OCI-LY1 (cell line): Measurements from ENCODE around the gene DIP2C.

Experiments
- H2AFZ ChIP-seq: fragments of 200-600 bp; sonication (generic), shearing (Covaris generic); 2 replicates; pipeline ENCODE4 v1.6.0; 2014; ENCODE audit warnings: antibody characterized with exemption, mild to moderate bottlenecking, low read length
- H3F3A ChIP-seq: fragments of 200-600 bp; sonication (generic), shearing (Covaris generic); 2 replicates; pipeline ENCODE4 v1.6.0; 2014; ENCODE audit warnings: mild to moderate bottlenecking, antibody characterized with exemption, low read length, moderate library complexity; ENCODE audit not compliant: insufficient read depth
- H3K27ac ChIP-seq: fragments of 200-600 bp; sonication (generic); 2 replicates; pipeline ENCODE4 v1.5.1; 2014; ENCODE audit warnings: low read length, mixed run types, mild to moderate bottlenecking, low read depth; ENCODE audit not compliant: poor library complexity, severe bottlenecking
- H3K27me3 ChIP-seq: fragments of 200-600 bp; sonication (generic); 2 replicates; pipeline ENCODE4 v1.6.0; 2014; ENCODE audit warnings: antibody characterized with exemption, mild to moderate bottlenecking, low read length, moderate library complexity; ENCODE audit not compliant: insufficient read depth
- H3K36me3 ChIP-seq: fragments of 200-600 bp; sonication (generic); 2 replicates; pipeline ENCODE4 v1.6.1; 2014; ENCODE audit warnings: mild to moderate bottlenecking, antibody characterized with exemption, low read length, moderate library complexity, mixed read lengths; ENCODE audit not compliant: insufficient read depth
- H3K4me1 ChIP-seq: fragments of 200-600 bp; sonication (generic); 2 replicates; pipeline ENCODE4 v1.5.1; 2014; ENCODE audit warnings: mild to moderate bottlenecking, low read length, moderate library complexity; ENCODE audit not compliant: insufficient read depth, severe bottlenecking
- H3K4me2 ChIP-seq: fragments of 200-600 bp; sonication (generic), shearing (Covaris generic); 2 replicates; pipeline ENCODE4 v1.6.1; 2014; ENCODE audit warnings: low read length
- H3K4me3 ChIP-seq: fragments of 200-600 bp; sonication (generic); 2 replicates; pipeline ENCODE4 v1.5.1; 2014; ENCODE audit warnings: low read length, low read depth, mild to moderate bottlenecking, mixed read lengths; ENCODE audit not compliant: poor library complexity, severe bottlenecking
- H3K79me2 ChIP-seq: fragments of 200-600 bp; shearing (Covaris generic); 2 replicates; pipeline ENCODE4 v1.6.1; 2016; ENCODE audit warnings: mixed run types, low read length, mixed read lengths; ENCODE audit not compliant: insufficient read depth
- H3K9ac ChIP-seq: fragments of 200-600 bp; sonication (generic), shearing (Covaris generic); 2 replicates; pipeline ENCODE4 v1.6.1; 2014; ENCODE audit warnings: mild to moderate bottlenecking, low read length, mixed read lengths
- H3K9me2 ChIP-seq: fragments of 200-600 bp; sonication (generic), shearing (Covaris generic); 2 replicates; pipeline ENCODE4 v1.6.1; 2014; ENCODE audit warnings: low read depth, mild to moderate bottlenecking, low read length, mixed read lengths
- H3K9me3 ChIP-seq: fragments of 200-600 bp; shearing (Covaris generic); 2 replicates; pipeline ENCODE4 v1.6.1; 2014; ENCODE audit warnings: low read length, mixed read lengths
- H4K20me1 ChIP-seq: fragments of 200-600 bp; sonication (generic), shearing (Covaris generic); 2 replicates; pipeline ENCODE4 v1.6.0; 2016; ENCODE audit warnings: mild to moderate bottlenecking, low read length; ENCODE audit not compliant: insufficient read depth
- CTCF ChIP-seq: fragments of 200-600 bp; sonication (generic), shearing (Covaris generic); IDR thresholded peaks from 2 replicates; pipeline ENCODE4 v1.5.1; 2017; ENCODE audit warnings: mild to moderate bottlenecking, antibody characterized with exemption, low read length, moderate library complexity, mixed read lengths
- EZH2 ChIP-seq: fragments of 200-600 bp; sonication (generic), shearing (Covaris generic); IDR thresholded peaks from 2 replicates; pipeline ENCODE4 v1.8.0; 2017; ENCODE audit warnings: borderline replicate concordance, mixed run types, mild to moderate bottlenecking, antibody characterized with exemption, low read length, moderate library complexity, mixed read lengths

DIP2C gene

GRCh38 chr10:519716-520401 lies 169.6 kb downstream of the DIP2C start:
- no peaks in the 10 kb centered on the region for H3K9me3 ChIP-seq
- H3K4me3 ChIP-seq, result no peak overlapping the region
- H4K20me1 ChIP-seq, result no peaks in the 10 kb centered on the region
- H3K27ac ChIP-seq, result peak overlapping the region; percentile 97
- H3K9ac ChIP-seq, result peak overlapping the region; percentile 66
- peaks cover 9% of the 10 kb centered on the region; the same call in 1 of the 2 replicates for H3K36me3 ChIP-seq
- peaks cover 95% of the 10 kb centered on the region for H3K4me1 ChIP-seq
- no peaks in the 10 kb centered on the region for H3K9me2 ChIP-seq
- peaks cover 24% of the 10 kb centered on the region for H3F3A ChIP-seq
- H3K79me2 ChIP-seq, result peaks cover 10% of the 10 kb centered on the region
- H3K4me2 ChIP-seq, result peak overlapping the region; percentile 61
- H3K27me3 ChIP-seq, result no peaks in the 10 kb centered on the region
- no peak overlapping the region for H2AFZ ChIP-seq
- no peak for TF ChIP-seq CTCF
- no peak for TF ChIP-seq EZH2

- Histone ChIP-seq H3K27ac (peak overlapping the region; percentile 97), H3F3A (peaks cover 24% of the 10 kb centered on the region), H3K36me3 (peaks cover 9% of the 10 kb centered on the region; the same call in 1 of the 2 replicates), H3K79me2 (peaks cover 4% of the 10 kb centered on the region), H3K27me3 (no peaks in the 10 kb centered on the region), H4K20me1 (no peaks in the 10 kb centered on the region), H3K4me3 (no peak overlapping the region), H3K4me2 (peak overlapping the region; percentile 61), H3K4me1 (peaks cover 95% of the 10 kb centered on the region), H3K9ac (peak overlapping the region; percentile 66; the same call in 1 of the 2 replicates), H3K9me3 (no peaks in the 10 kb centered on the region), H3K9me2 (no peaks in the 10 kb centered on the region), H2AFZ (no peak overlapping the region)
- TF ChIP-seq CTCF (no peak), EZH2 (no peak)
Observed at GRCh38 chr10:519055-519715, 170.3 kb downstream of the DIP2C start.

- Histone ChIP-seq H3K9me2 (no peaks in the 10 kb centered on the region), H3K4me2 (no peak overlapping the region; the same call in 1 of the 2 replicates), H3F3A (peaks cover 24% of the 10 kb centered on the region), H3K79me2 (no peaks in the 10 kb centered on the region; the same call in 1 of the 2 replicates), H3K27me3 (no peaks in the 10 kb centered on the region), H3K4me1 (peaks cover 95% of the 10 kb centered on the region), H2AFZ (no peak overlapping the region), H3K9me3 (no peaks in the 10 kb centered on the region), H3K36me3 (peaks cover 17% of the 10 kb centered on the region; the same call in 1 of the 2 replicates), H4K20me1 (no peaks in the 10 kb centered on the region), H3K4me3 (no peak overlapping the region), H3K27ac (peak overlapping the region; percentile 97), H3K9ac (peak overlapping the region; percentile 66; the same call in 1 of the 2 replicates)
- TF ChIP-seq EZH2, result no peak
- TF ChIP-seq CTCF, result no peak
Observed at GRCh38 chr10:517872-518475, 171.5 kb downstream of the DIP2C start.
